Upper lobe of right lung (tissue), 1 donor: ENCODE measurements around the gene ANKRD30B. TPM values are rescaled to one million over a fixed set of nuclear protein-coding genes. Genes with fewer than 3 reads are reported as not detected.
"Not testable (repeated sequence)": the region's sequence is repeated elsewhere in the genome, so short reads cannot be mapped to it uniquely, and the experiment has no call there.

ENCODE experiments used
- ATAC-seq: fragments of 200-7000 bp; cut with Tn5 transposase; one replicate; pipeline ENCODE4 v1.9.1; 2020; ENCODE audit warnings: mild to moderate bottlenecking, moderate library complexity
- DNase-seq: peaks from one replicate; pipeline ENCODE4 v3.0.0-alpha.2; 2020
- H3K27ac ChIP-seq: fragments of 200-600 bp; one replicate; pipeline ENCODE4 v1.8.0; 2022
- H3K27me3 ChIP-seq: fragments of 200-600 bp; one replicate; pipeline ENCODE4 v1.8.0; 2022; ENCODE audit warnings: mild to moderate bottlenecking
- H3K36me3 ChIP-seq: fragments of 200-600 bp; one replicate; pipeline ENCODE4 v1.8.0; 2022
- H3K4me1 ChIP-seq: fragments of 200-600 bp; one replicate; pipeline ENCODE4 v1.8.0; 2022
- H3K4me3 ChIP-seq: fragments of 200-600 bp; one replicate; pipeline ENCODE4 v1.8.0; 2022; ENCODE audit warnings: mild to moderate bottlenecking
- H3K9me3 ChIP-seq: fragments of 200-600 bp; one replicate; pipeline ENCODE4 v1.8.0; 2022
- CTCF ChIP-seq: fragments of 200-600 bp; IDR thresholded peaks from one replicate; pipeline ENCODE4 v1.8.0; 2022; ENCODE audit warnings: antibody characterized with exemption
- intact Hi-C: fragments of 100-400 bp; cut with DNase I; formaldehyde crosslinking; loops from one replicate; pipeline ENCODE4 v1.11.0; 2022
- long read RNA-seq: library from polyadenylated mRNA; unstranded; transcript quantifications from one replicate; pipeline ENCODE4 v2.0.0, GENCODE V29; 2021
- total RNA-seq: library from RNA; stranded (reverse); fragmentation: NEBNext Ultra II Directional; extraction: Animal tissue kit (Norgen Biotek cat#: 25700); gene quantifications from one replicate; pipeline ENCODE4 v1.2.1, GENCODE V29; 2021
- donor health status: DM: no; HTN: yes; CAD: no; lungs with severe emphysema.

The ANKRD30B gene
- total RNA-seq, result not detected
- long read RNA-seq, result 0 reads

GRCh38 chr18:14747513-14748474 lies at the start of gene ANKRD30B:
Gene ANKRD30B (plus strand): TSS chr18:14748172. CDS start chr18:14748420, 248 bp downstream.
- peak; percentile 62 for DNase-seq
- no peak within 1 kb of the TSS for H3K4me3 ChIP-seq
- no peaks in the 10 kb centered on the region for H3K4me1 ChIP-seq
- H3K36me3 ChIP-seq, result no peaks in the 10 kb centered on the region
- intact Hi-C loops, result no loop called here
- ATAC-seq, result peak; percentile 38
- no peaks in the 10 kb centered on the region for H3K27me3 ChIP-seq
- no peak within 1 kb of the TSS for H3K27ac ChIP-seq
- no peak for TF ChIP-seq CTCF
- no peaks in the 10 kb centered on the region for H3K9me3 ChIP-seq

- H3K4me1 ChIP-seq, H3K27me3 ChIP-seq, H3K27ac ChIP-seq, H3K4me3 ChIP-seq, DNase-seq, ATAC-seq, H3K36me3 ChIP-seq, H3K9me3 ChIP-seq, intact Hi-C loops: not testable (repeated sequence)
Observed at GRCh38 chr18:14701286-14702040, 46.5 kb upstream of the ANKRD30B start.

GRCh38 chr18:14709761-14710160 lies 38.2 kb upstream of the ANKRD30B start:
- H3K4me1 ChIP-seq, H3K9me3 ChIP-seq, H3K36me3 ChIP-seq, intact Hi-C loops, ATAC-seq, DNase-seq, H3K27me3 ChIP-seq, H3K4me3 ChIP-seq, H3K27ac ChIP-seq: not testable (repeated sequence)

GRCh38 chr18:14721569-14721968 lies 26.4 kb upstream of the ANKRD30B start:
- intact Hi-C loops, DNase-seq, H3K27ac ChIP-seq, H3K36me3 ChIP-seq, H3K9me3 ChIP-seq, ATAC-seq, H3K4me1 ChIP-seq, H3K27me3 ChIP-seq, H3K4me3 ChIP-seq: not testable (repeated sequence)

GRCh38 chr18:14739056-14739455 lies 8.9 kb upstream of the ANKRD30B start:
- H3K4me3 ChIP-seq, DNase-seq, H3K9me3 ChIP-seq, ATAC-seq, H3K4me1 ChIP-seq, H3K27me3 ChIP-seq, H3K36me3 ChIP-seq, intact Hi-C loops, H3K27ac ChIP-seq: not testable (repeated sequence)

- no peak overlapping the region for H3K27ac ChIP-seq
- no peak overlapping the region for H3K4me3 ChIP-seq
- ATAC-seq, result no peak
- H3K4me1 ChIP-seq, result no peaks in the 10 kb centered on the region
- intact Hi-C loops, result no loop called here
- no peak for DNase-seq
- H3K27me3 ChIP-seq, result no peaks in the 10 kb centered on the region
- TF ChIP-seq CTCF, result no peak
- H3K9me3 ChIP-seq, result no peaks in the 10 kb centered on the region
- H3K36me3 ChIP-seq, result no peaks in the 10 kb centered on the region
Observed at GRCh38 chr18:14746897-14747296, 1.1 kb upstream of the ANKRD30B start.

- DNase-seq (no peak), ATAC-seq (no peak)
- H3K4me3 ChIP-seq, result no peak overlapping the region
- no peaks in the 10 kb centered on the region for H3K4me1 ChIP-seq
- H3K27me3 ChIP-seq, result no peaks in the 10 kb centered on the region
- no peaks in the 10 kb centered on the region for H3K36me3 ChIP-seq
- TF ChIP-seq CTCF, result no peak
- H3K9me3 ChIP-seq, result no peaks in the 10 kb centered on the region
- intact Hi-C loops, result no loop called here
- no peak overlapping the region for H3K27ac ChIP-seq
Observed at GRCh38 chr18:14748496-14748895, 524 bp downstream of the ANKRD30B start.

GRCh38 chr18:14763566-14763965 lies 15.6 kb downstream of the ANKRD30B start:
- H3K9me3 ChIP-seq, DNase-seq, intact Hi-C loops, H3K27me3 ChIP-seq, H3K27ac ChIP-seq, H3K36me3 ChIP-seq, H3K4me1 ChIP-seq, ATAC-seq, H3K4me3 ChIP-seq: not testable (repeated sequence)
